Activated gamma-delta T cell treated with anti-CD3 and anti-CD28 coated beads, Interleukin-2, amount 50 U/mL, for 16 hours (primary cell): ENCODE results near the gene RARA.

Source experiments
- DNase-seq: peaks from one replicate; pipeline ENCODE4 v3.0.0-alpha.2; 2020; ENCODE audit warnings: low read depth

Gene RARA

DNA sequence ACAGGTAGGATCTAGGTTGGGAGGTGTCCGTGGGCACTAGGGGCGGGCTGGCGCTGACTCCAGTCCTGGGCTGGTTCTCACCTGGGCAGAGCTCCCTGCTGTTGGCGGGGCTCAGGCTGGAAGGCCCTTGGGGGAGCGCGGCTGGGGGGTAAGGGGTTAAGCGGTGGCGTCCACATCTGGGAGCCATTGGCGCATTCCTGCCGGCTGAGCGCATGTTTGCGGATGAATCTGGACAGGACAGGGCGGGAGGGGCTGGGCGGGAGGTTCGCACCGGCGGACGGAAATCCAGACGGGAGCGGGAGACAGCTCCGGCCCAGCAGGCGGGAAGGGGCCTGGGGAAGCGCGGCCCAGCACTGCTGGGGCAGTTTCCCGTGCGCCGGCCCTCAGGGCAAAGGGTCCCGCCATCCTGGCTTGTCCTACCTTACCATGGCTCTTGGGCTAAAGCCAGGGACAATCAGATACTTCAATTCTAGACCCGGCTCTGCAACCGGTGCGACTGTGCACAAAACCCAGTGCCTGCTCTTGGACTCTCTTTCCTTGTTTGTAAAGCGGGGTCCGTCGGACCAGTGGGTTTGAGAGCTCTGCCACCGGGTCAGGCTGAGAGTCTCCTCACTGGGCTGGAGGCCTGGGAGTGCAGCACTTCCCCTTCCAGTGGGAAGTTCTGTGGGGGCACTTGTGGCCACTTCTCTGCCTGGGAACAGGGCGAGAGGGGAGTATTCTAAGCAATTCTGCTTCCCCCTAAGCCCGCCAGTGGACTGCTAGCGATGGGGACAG is 7.8 kb downstream of the RARA start:
- DNase-seq = no peak

DNA sequence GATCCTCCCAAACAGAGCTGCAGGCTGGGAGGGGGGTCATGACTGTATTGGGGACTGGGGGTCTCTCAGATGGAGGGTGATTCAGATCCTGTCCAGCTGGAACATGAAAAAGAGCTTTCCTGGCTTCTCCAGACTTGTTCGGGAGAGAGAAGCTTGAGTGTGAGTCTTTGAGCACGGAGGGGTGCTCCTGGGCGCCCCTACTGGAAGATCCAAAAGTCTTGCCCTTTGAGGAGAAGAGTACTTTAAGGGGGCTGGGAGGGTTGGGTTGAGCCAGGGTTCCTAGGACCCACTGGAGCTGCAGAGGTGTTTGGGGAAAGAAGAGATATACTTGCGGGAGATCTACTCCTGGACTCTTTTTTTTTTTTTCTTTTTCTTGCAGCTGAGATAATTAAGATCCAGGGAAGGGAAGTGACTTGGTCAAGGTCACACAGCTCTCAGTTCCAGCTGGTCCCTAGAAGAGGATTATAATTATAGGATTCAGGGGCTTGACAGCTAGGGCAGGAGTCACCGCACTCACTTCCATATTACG is 8.4 kb downstream of the RARA start:
- DNase-seq = no peak

DNA sequence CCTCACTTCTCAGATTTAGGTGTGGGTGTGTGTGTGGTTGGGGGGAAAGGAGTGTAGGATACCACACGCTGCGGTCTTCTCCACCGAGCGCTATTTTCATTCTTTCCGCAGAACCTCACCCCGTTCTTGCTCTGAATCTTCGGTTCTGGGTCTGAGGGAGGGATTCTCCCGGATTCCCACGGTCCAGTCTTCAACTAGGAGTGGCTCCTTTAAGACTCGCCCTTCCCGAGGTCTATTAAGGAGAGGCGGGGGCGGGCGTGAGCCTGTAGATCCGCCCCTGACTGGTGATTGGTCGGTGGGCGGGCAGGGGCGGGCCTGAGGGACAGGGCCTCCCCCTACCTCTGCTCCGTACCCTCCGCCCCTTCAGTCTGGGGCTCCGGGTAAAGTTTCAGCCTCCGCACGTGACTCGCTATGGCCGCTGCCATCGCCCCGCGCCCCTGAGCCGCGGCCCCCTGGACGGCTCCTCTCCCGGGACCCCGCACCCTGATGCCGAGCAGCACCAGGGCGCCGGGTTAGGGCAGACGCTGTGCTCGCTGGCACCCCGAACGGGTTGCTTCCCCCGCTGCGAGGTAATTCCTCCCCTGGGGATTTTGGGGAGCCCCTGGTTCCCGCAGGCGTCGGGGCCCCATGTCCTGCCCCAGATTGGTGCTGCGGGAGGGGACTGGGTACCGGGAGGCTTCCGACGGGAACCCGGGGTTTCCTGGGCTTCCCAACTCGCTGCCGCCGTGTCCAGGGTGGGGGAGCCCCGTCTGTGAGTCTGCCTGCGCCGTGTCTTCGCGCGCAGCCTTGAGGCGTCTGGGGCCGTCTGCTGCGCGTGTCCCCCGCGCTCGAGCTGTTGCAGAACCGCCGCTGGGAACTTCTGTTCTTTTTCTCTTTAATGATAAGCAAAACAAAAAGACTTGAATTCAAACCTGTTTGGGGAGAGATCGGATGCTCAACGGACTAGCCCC is 9.2 kb downstream of the RARA start:
- DNase-seq = peak; percentile 84

DNA sequence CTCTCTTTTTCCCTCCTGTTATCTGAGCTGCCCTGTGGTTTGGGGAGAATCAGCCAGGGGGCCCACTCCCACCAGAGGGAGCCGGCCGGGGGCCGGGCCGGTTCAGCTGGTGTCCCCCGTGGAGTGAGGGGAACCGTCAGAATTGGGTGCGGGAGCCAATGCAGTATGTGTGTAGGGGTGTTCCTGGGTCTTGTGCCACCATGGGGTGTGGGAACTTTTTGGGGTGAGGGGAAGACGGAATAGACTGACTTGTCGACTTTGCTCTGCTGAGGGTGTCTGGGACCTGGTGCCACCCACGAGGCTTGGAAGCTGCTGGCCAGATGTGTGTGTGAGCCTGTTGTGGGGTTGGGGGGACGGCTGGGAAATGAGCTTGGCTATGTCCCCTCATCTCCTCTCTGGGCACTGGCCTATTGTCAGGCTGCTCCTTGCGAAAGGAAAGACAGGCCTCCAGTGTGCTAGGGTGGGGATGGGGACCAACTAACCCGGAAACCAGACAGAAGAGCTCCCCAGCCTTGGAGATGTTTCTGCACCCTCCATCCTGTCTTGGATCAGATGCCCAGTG is 9.9 kb downstream of the RARA start:
- no peak for DNase-seq

DNA sequence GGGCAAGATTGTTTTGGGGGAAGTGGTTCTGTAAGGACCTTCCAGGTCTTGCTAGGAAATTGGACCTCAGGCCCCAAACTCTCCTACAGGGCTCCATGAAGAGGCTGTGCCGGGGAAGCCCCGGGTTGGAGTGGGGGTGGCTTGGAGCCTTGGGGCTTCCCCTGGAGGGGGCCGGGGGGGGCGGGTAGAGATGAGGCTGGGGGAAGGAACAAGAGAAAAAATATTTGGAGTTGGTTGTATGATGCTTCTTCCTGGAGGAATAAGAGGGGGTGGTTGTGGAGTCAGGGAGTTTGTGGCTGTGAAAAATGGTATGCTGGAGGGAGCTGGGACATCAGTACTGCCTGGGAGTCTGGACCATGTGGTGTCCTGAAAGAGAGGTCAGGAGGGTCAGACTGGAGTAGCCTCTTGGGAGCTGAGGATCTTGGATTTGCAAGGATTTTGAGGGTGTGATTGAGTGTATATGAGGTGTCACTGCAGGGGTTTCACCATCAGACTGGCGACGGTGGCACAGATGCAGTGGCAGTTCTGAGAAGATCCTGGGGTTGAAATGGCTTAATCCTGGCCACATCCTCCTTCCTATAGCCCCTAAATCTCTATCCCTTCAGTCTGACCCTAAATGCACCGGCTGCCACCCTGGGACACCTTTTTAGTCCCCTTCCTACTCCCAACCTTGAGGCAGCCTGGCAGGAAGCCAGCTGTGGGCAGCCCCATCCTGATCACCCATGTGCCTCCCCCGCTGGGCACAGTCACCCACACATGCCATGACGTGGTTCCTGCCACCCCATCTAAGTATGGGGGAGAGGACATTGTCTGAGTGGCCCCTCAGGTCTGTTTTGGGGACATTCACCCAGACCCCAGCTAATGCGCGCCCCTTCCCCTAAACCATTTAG is 10.9 kb downstream of the RARA start:
- peak; percentile 71 for DNase-seq

DNA sequence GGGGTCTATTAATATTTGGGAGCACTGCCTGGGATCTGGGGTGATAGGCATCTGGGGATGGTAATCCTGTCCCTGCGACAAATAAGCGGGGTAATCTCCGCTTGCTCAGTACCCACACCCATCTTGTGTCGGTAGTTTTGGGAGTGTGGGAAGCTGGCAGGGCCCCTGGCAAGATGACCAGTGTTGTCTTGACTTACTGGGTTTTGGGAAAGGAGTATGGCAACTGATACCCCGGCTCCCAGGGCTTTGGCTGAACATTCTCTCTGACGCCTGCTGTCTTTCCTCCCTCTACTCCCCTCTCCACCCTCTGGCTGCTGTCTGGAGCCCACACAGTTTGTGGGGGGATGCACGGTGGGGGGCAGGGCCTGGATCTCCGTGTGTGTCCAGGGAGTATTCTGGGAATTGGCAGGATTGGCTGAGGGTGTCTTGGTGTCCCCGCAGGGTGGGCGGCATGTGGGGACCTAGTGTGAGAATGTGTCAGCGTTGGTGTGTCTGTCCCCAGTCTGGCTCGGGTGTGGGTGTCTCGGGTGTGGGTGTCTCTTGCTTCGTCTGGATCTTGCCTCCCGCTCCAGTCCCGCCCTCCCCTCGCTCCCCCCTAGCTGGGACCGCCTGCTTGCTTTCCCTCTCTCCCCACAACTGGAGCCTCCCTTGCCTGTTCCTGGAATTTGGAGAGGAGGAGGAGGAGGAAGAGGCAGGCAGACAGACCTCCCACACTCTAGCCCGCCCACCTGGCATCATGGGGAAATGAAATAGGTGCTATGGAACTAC is 12.0 kb downstream of the RARA start:
- no peak for DNase-seq

DNA sequence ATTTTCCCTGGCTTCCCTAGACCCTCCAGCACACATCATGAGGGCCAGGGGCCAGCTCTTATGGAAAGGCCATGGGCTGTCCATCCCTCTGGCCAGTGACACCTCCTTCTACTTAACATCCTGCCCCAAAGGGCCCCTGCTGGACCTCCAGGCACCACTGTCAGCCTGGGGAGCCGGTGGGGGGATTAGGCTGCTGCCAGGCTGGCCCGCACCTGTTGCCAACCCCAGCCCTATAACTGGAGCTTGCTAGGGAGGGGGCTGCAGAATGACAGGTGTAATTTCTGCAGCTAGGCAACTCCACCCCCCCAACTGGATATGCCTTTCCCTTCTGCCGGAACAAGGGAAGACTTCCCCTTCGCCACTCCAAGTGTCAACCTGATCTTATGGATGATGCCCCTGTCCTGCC is 12.5 kb downstream of the RARA start:
- DNase-seq = no peak

DNA sequence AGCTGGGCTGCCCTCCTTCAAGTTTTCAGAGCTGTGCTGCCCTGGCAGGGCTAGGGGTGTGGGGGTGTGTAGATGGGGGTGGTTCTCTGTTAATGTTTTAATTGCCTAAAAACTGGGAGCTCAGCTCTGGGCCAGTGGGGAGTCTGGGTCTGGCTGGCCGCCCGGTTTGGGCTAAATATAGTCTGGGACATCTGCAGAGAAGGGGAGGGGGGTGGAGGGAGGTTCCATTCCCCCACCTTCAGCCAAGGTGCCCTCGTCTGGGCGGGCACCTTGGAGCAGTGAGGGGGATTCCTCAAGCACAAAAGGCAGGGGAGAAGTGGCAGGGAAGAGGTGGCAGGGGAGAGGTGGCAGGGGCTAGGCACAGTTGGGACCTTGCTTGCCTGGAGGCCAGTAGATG is 13.0 kb downstream of the RARA start:
- no peak for DNase-seq

DNA sequence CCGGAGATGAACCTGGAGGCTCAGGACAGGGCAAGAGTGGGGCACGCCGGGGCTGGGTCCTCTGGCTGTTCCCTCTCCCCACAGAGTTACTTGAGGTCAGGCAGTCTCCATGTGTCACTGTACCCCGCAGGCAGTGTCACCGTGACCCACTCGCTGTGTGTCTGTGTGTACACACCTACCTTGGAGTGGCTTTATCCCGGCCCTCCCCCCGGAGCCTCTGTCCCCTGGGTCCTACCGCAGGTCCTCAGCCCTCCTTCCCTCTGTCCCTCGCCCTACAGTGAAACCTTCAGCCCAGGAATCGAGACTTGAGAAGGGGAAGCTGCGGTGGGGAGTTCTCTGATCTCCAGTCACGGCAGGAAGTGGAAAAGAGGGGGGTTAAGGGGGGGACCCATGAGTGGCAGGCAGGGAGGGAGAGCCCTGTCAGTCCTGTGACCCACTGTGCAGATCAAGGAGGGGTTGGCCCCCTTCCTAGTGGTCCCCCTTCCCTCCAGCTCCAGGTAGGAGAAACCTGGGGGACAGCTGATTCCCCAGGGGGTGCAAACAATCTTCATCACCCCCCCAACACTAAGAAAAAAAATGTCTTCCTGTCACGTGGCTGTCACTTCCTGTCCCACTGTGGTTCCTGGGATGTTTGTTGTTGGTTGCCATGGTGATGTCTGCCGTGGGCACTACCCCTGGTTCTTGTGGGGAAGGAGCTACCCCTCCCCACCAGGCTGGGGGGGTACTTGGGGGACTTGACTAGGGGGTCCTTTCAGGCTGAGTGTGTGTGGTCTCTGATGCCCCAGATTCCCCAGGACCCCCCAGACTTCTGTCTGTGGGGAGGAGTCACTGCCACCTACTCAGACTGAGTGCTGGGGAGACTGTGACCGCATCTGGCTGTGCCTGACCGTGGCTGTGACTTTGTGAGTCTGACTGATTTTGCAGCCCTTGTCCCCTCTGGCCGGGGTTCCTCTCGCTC is 13.7 kb downstream of the RARA start:
- peak; percentile 86 for DNase-seq

DNA sequence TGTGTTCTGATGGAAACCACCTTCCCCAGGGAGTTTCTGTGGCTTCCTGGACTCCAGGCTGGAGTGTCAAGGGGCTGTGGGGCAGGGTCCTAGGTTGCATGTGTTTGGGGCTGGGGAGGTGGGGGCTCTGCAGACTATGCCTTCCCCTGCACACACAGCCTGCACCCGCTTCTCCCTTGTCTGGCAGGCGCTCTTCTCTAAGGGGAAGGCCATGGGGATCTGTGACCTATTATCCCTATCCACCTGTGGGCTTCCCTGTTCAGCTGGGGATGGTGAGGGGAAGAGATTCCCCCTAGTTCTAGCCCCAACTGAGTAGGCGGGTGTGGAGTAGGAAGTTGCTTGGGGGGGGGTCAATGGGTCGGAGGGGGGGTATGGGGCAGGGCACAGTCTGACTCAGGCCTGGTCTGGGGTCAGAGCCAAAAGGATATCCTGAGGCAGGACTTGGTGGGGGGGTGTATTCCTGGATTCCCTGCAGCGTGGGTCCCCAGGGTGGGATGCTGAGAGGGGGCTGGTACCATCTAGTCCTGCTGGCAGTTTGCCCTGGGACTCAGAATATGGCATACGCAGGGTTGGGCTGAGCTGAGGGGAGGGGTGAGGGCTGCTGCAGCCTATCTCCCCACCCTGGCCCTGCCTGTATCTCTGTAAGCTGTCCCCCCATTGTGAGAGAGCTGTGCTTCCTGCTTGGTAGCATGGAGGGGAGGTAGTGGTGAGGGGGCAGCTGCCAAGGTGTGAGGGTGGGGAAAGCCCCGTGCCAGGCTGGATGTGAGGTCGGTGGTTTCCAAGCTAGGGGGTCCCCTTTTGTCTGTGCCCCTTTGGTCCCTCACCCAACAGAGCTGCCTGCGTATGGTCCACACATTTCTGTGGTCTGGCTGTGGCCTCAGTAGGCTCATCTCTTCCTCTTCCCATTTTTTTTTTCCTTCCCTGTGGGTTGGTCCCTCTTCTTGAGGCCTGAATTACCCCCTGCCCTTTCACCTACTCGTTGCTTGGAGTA is 14.7 kb downstream of the RARA start:
- peak; percentile 83 for DNase-seq

DNA sequence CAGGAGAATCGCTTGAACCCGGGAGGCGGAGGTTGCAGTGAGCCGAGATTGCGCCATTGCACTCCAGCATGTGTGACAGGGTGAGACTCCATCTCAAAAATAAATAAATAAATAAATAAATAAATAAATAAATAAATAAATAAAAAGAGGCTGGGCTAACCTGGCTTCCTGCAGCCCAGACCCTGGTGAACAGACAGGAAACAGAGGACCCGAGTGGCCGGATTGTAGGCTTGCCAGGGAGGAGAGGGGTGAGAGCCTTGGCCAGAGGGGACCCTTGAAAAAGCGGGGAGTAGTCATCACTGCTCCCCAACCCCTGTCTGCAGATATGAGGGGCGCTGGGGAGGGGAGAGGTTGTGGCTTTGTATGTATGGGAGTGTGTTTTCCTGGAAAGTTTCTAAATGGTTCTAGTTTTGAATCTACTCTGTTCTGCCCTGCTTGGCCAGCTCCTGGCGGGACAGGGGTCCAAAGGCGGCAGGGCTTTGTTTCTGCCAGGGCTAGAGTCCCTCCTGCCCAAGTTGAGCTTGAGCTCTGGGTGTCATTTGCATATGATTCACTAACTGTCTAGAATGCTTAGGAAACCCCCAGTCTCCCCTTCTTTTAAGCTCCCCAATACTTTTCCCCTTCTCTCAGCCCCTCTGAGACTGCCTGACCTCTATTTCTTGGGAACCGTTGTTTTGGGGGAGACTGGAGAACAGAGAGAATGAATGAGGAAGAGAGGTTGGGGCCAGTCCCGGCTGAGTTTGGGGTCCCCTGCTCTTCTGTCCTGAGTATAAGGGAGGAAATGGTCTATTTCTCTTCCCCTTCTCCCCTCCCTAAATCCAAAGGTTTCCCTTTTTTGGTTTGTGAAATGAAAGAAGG is 16.4 kb downstream of the RARA start:
- no peak for DNase-seq

DNA sequence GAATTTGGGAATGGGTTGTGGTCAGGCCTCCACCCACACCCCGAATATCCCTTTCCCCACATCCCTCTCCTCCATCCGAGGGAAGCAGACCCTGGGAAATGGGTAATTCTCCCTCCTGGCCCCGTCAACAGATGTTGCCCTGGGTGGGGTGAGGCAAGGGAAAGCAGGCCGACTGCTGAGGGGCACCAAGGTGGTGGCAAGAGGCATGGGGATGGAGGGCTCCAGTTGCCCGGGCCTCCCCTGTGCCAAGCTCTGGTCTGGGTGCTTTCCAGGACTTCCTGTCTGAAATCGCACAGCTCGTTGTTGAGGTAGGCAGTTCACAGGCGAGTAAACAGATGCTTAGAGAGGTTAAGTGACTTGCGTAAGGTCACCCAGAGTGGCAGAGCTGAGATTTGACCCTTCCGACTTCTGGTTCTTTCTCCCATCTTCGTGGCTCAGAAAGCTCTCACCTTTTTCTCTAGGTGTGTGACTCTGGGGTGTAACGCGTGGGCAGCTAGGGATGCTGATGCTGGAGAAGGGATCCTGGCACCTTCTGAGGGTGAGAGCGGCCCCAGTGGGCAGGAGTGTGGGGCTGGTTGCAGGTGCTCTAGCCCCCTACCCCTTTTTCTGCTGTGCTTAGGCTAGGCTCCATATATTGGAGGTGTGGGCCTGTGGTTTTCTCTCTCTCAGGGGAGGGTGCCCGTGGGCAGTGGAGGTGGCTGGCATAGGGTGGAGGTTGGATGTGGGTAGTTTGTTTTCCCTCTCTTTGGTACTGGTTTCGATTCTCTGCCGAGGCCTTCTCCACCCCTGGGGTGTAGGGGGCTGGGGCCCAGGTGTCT is 17.2 kb downstream of the RARA start:
- no peak for DNase-seq

DNA sequence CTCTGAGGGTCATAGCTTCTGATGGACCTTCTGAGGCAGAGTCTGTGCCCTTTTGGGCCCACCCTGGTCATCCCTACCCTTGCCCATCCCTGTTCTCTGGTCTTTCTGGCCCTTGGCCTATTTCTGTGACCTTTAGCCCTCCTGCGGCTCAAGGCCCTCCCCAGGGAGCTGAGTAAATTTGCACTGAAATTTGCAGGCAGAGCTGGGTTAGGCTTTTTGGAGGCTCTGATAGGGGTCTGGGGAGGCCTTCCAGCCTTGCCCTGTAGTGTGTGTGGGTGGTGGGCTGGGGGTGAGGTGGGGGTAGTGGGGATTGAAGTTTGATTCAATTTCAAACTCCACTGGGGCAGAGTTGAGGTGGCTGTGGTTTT is 17.8 kb downstream of the RARA start:
- no peak for DNase-seq

DNA sequence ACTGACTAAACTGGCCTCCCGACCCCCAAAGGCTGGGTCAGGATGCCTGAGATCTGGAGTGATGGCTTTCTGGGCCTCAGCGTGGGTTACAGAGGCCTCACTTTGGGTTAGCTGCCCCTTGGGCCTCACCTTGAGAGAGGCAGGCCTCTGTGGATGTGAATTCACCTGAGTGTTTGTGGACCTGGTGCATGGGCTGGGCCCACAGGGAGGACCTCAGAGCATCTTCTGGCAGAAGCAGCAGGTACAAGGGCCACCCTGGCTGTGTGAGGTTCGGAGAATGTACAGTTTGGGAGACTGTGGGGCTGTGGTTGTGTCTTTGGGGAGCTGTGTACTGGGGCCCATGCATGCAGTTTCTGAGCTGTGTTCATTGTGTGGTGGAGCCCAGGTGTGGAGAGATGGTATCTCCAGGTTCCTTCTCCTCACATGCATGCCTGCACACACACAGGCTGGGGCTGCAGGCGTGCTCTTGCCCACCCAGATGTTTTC is 18.3 kb downstream of the RARA start:
- DNase-seq = no peak

DNA sequence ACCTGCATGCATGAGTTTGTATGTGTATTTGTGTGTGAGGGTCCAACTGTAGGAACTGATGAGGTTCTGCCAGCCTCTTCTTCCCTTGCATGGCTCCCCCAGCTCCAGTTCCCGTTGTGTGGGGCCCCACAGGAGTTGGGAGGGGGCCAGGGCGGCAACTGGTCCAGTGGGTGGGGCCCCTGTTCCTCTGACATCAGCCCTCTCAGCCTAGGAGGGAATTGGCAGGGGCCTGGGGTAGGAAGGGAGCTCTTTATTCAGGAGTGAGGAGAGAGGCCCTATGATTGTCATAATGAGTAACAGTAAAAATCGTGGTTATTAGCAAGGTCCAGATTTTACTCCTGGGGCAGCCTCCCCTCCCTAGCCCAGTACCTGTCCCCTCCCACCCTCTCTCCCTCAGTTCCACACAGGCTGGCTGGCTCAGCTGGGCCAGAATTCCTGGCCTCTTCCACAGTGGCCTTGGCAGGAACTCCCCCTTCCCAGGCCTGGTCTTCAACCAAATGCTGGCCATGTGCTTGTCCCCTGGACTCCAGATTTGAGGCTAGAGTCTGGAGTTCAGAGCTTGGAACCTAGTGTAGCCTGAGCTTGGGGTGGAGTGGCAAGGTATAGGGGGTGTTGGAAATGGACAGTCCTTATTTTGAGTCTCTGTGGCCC is 18.9 kb downstream of the RARA start:
- no peak for DNase-seq

DNA sequence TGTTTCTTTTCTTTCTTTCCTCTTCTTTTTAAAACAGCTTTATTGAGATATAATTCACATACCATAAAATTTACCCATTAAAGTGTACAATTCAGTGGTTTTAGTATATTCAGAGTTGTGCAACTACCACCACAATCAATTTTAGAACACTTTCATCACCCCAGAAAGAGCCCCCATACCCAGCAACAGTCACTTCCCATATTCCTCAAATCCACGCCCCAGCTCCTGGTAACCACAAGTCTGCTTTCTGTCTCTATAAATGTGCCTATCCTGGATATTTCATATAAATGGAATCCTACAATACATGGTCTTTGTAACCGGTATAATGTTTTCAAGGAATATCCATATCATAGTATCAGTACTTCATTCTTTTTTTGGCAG is 19.4 kb downstream of the RARA start:
- DNase-seq = no peak
